Left kidney (tissue), 2 donors: ENCODE data around the gene SP3. TPM values are rescaled to one million over a fixed set of nuclear protein-coding genes. Genes with fewer than 3 reads are reported as not detected.

Source experiments
- DNase-seq: peaks from one replicate; pipeline ENCODE4 v3.0.0-alpha.2; 2013
- polyA plus RNA-seq: library from polyadenylated mRNA; unstranded; fragments of 120-200 nt; gene quantifications from one replicate; pipeline ENCODE4 v1.2.1, GENCODE V29; 2013; ENCODE audit not compliant: insufficient read length

Gene SP3
- polyA plus RNA-seq, 1 donor: 129 TPM

- peak; percentile 40 for DNase-seq
These were observed 106.9 kb downstream of the SP3 start for GRCh38 chr2:173858291-173858731.
